ENCODE results near the gene PLD2. TPM values are rescaled to one million over a fixed set of nuclear protein-coding genes. Genes with fewer than 3 reads are reported as not detected.

The PLD2 gene
- total and polyA plus RNA-seq, 2 donors (not counting 1 experiment from before 2014, with no cell fraction given), result 12.7 to 14.9 TPM

GRCh38 chr17:4843321-4844000 lies 36.5 kb downstream of the PLD2 start:
- H3K79me2 ChIP-seq (ENCODE audit: control insufficient read depth, insufficient read depth, low read length), result peaks cover 16% of the 10 kb centered on the region

GRCh38 chr17:4845118-4845517 lies 38.2 kb downstream of the PLD2 start:
- no peak for TF ChIP-seq EZH2 (IDR thresholded peaks at IDR 0.05; ENCODE audit: low read length, missing control alignments)
- TF ChIP-seq CTCF (conservative IDR thresholded peaks at IDR 0.05 in 1 of 2, IDR thresholded peaks at IDR 0.05 in 1 of 2; ENCODE audit: low read depth in 1 of 2, low read length in 2 of 2), result no peak
- Histone ChIP-seq H4K20me1 (ENCODE audit: control insufficient read depth, extremely low read depth, insufficient read depth, low read length) (no peaks in the 10 kb centered on the region), H3K36me3 (ENCODE audit: control insufficient read depth, insufficient read depth, low read length) (no peaks in the 10 kb centered on the region), H3K27ac (ENCODE audit: insufficient read depth, low read length) (no peak overlapping the region), H3K4me3 (replicated peaks in 1 of 4; ENCODE audit: control extremely low read depth in 1 of 4, insufficient read depth in 1 of 4, low read depth in 3 of 4, low read length in 4 of 4) (no peak overlapping the region), H3K4me2 (ENCODE audit: extremely low read depth, insufficient read depth, low read length) (no peak overlapping the region), H3K27me3 (ENCODE audit: control insufficient read depth, insufficient read depth, low read length) (no peaks in the 10 kb centered on the region), H3K4me1 (ENCODE audit: control insufficient read depth, extremely low read depth, insufficient read depth, low read length) (peaks cover 3% of the 10 kb centered on the region), H3K9ac (ENCODE audit: insufficient read depth, low read length) (no peak overlapping the region), H3K79me2 (ENCODE audit: control insufficient read depth, insufficient read depth, low read length) (peaks cover 20% of the 10 kb centered on the region), H2AFZ (ENCODE audit: low read length) (no peak overlapping the region), H3K9me3 (ENCODE audit: control insufficient read depth, insufficient read depth, low read depth, low read length) (no peaks in the 10 kb centered on the region)
- no peak for DNase-seq (ENCODE audit: low read depth in 2 of 2)

More at GRCh38 chr17:4843321-4844000, 36.5 kb downstream of the PLD2 start:
- Histone ChIP-seq H3K4me3 (replicated peaks in 1 of 4; ENCODE audit: control extremely low read depth in 1 of 4, insufficient read depth in 1 of 4, low read depth in 3 of 4, low read length in 4 of 4) (no peak overlapping the region), H3K27ac (ENCODE audit: insufficient read depth, low read length) (no peak overlapping the region), H2AFZ (ENCODE audit: low read length) (no peak overlapping the region), H3K4me2 (ENCODE audit: extremely low read depth, insufficient read depth, low read length) (no peak overlapping the region), H3K9me3 (ENCODE audit: control insufficient read depth, insufficient read depth, low read depth, low read length) (no peaks in the 10 kb centered on the region), H4K20me1 (ENCODE audit: control insufficient read depth, extremely low read depth, insufficient read depth, low read length) (no peaks in the 10 kb centered on the region), H3K9ac (ENCODE audit: insufficient read depth, low read length) (no peak overlapping the region), H3K4me1 (ENCODE audit: control insufficient read depth, extremely low read depth, insufficient read depth, low read length) (peaks cover 3% of the 10 kb centered on the region), H3K36me3 (ENCODE audit: control insufficient read depth, insufficient read depth, low read length) (no peaks in the 10 kb centered on the region), H3K27me3 (ENCODE audit: control insufficient read depth, insufficient read depth, low read length) (no peaks in the 10 kb centered on the region)
- TF ChIP-seq EZH2 (IDR thresholded peaks at IDR 0.05; ENCODE audit: low read length, missing control alignments), result no peak
- TF ChIP-seq CTCF (conservative IDR thresholded peaks at IDR 0.05 in 1 of 2, IDR thresholded peaks at IDR 0.05 in 1 of 2; ENCODE audit: low read depth in 1 of 2, low read length in 2 of 2), result no peak
- no peak for DNase-seq (ENCODE audit: low read depth in 2 of 2)

GRCh38 chr17:4846635-4847390 lies 39.9 kb downstream of the PLD2 start:
- Histone ChIP-seq H3K4me1 (ENCODE audit: control insufficient read depth, extremely low read depth, insufficient read depth, low read length) (no peaks in the 10 kb centered on the region), H3K27ac (ENCODE audit: insufficient read depth, low read length) (no peak overlapping the region), H3K36me3 (ENCODE audit: control insufficient read depth, insufficient read depth, low read length) (no peaks in the 10 kb centered on the region), H4K20me1 (ENCODE audit: control insufficient read depth, extremely low read depth, insufficient read depth, low read length) (no peaks in the 10 kb centered on the region), H3K27me3 (ENCODE audit: control insufficient read depth, insufficient read depth, low read length) (no peaks in the 10 kb centered on the region), H3K9ac (ENCODE audit: insufficient read depth, low read length) (no peak overlapping the region), H3K79me2 (ENCODE audit: control insufficient read depth, insufficient read depth, low read length) (peaks cover 13% of the 10 kb centered on the region), H3K9me3 (ENCODE audit: control insufficient read depth, insufficient read depth, low read depth, low read length) (no peaks in the 10 kb centered on the region), H2AFZ (ENCODE audit: low read length) (no peak overlapping the region), H3K4me3 (replicated peaks in 1 of 4; ENCODE audit: control extremely low read depth in 1 of 4, insufficient read depth in 1 of 4, low read depth in 3 of 4, low read length in 4 of 4) (no peak overlapping the region), H3K4me2 (ENCODE audit: extremely low read depth, insufficient read depth, low read length) (no peak overlapping the region)
- no peak for DNase-seq (ENCODE audit: low read depth in 2 of 2)
- no peak for TF ChIP-seq CTCF (conservative IDR thresholded peaks at IDR 0.05 in 1 of 2, IDR thresholded peaks at IDR 0.05 in 1 of 2; ENCODE audit: low read depth in 1 of 2, low read length in 2 of 2)
